GM18951 (cell line): ENCODE measurements around the gene KPNA4.
A peak's percentile ranks its signal among the peaks of the same experiment; 100 is the strongest.
"Not testable (repeated sequence)": the region's sequence is repeated elsewhere in the genome, so short reads cannot be mapped to it uniquely, and the experiment has no call there.

ENCODE experiments used
- POLR2A ChIP-seq: IDR thresholded peaks from 4 replicates; pipeline ENCODE4 v1.6.1; 2011; ENCODE audit warnings: mild to moderate bottlenecking; ENCODE audit not compliant: insufficient read length, insufficient read depth; ENCODE audit errors: extremely low read depth
- in situ Hi-C: fragments of 300-500 bp; cut with MboI; formaldehyde crosslinking; loops from one replicate; pipeline ENCODE4 v1.12.0; 2022; ENCODE audit warnings: low sequenced_read_pairs, mixed read lengths, inconsistent platforms; ENCODE audit not compliant: unreplicated experiment

Gene KPNA4

GRCh38 chr3:160472344-160472743 is 93.0 kb downstream of the KPNA4 start:
- TF ChIP-seq POLR2A, result no peak
- in situ Hi-C loops, result no loop called here

- in situ Hi-C loops, result no loop called here
- TF ChIP-seq POLR2A, result no peak
Measured at GRCh38 chr3:160471892-160472291, 93.5 kb downstream of the KPNA4 start.

GRCh38 chr3:160470181-160470580 is 95.2 kb downstream of the KPNA4 start:
- in situ Hi-C loops, result no loop called here
- no peak for TF ChIP-seq POLR2A

- TF ChIP-seq POLR2A, result no peak
- in situ Hi-C loops, result no loop called here
Measured at GRCh38 chr3:160464971-160465370, 100.4 kb downstream of the KPNA4 start.

- in situ Hi-C loops, result no loop called here
Measured at GRCh38 chr3:160464321-160464720, 101.0 kb downstream of the KPNA4 start.

GRCh38 chr3:160460033-160460432 is 105.3 kb downstream of the KPNA4 start:
- in situ Hi-C loops, result no loop called here
- TF ChIP-seq POLR2A, result no peak

More at GRCh38 chr3:160464321-160464720, 101.0 kb downstream of the KPNA4 start:
- TF ChIP-seq POLR2A, result no peak

- in situ Hi-C loops, result no loop called here
- no peak for TF ChIP-seq POLR2A
Measured at GRCh38 chr3:160459450-160459970, 105.9 kb downstream of the KPNA4 start.

GRCh38 chr3:160458151-160458550 is 107.2 kb downstream of the KPNA4 start:
- no peak for TF ChIP-seq POLR2A
- in situ Hi-C loops, result no loop called here

- TF ChIP-seq POLR2A, result no peak
- in situ Hi-C loops, result no loop called here
Measured at GRCh38 chr3:160455846-160456245, 109.5 kb downstream of the KPNA4 start.

GRCh38 chr3:160454995-160455394 is 110.4 kb downstream of the KPNA4 start:
- in situ Hi-C loops, result no loop called here
- no peak for TF ChIP-seq POLR2A

- in situ Hi-C loops, result not testable (repeated sequence)
Measured at GRCh38 chr3:160452251-160452650, 113.1 kb downstream of the KPNA4 start.

- in situ Hi-C loops, result no loop called here
- TF ChIP-seq POLR2A, result no peak
Measured at GRCh38 chr3:160451602-160452001, 113.8 kb downstream of the KPNA4 start.

GRCh38 chr3:160450846-160451245 is 114.5 kb downstream of the KPNA4 start:
- in situ Hi-C loops, result no loop called here

GRCh38 chr3:160449636-160450598 is 115.5 kb downstream of the KPNA4 start, which contains the start of gene TRIM59:
Gene TRIM59, minus strand, starts transcription at chr3:160449786. Its CDS starts 10,603 bp downstream, at chr3:160439183.
- TF ChIP-seq POLR2A, result peak; percentile 91
- in situ Hi-C loops, result no loop called here

More at GRCh38 chr3:160450846-160451245, 114.5 kb downstream of the KPNA4 start:
- TF ChIP-seq POLR2A, result no peak

- TF ChIP-seq POLR2A, result no peak
- in situ Hi-C loops, result no loop called here
Measured at GRCh38 chr3:160448845-160449635, 116.3 kb downstream of the KPNA4 start.
